VCaP (cell line): Measurements from ENCODE around the gene STK17B.
"Not testable (repeated sequence)": the region's sequence is repeated elsewhere in the genome, so short reads cannot be mapped to it uniquely, and the experiment has no call there.

Source experiments
- H3K27ac ChIP-seq: fragments of 450-650 bp; 2 replicates; pipeline ENCODE4 v1.5.1; 2017
- TF ChIP-seq, protein P1 (sequence below): fragments of 450-650 bp; conservative IDR thresholded peaks from 2 replicates; pipeline ENCODE4 v1.5.1; 2017; ENCODE audit warnings: mild to moderate bottlenecking, moderate library complexity

The STK17B gene

DNA sequence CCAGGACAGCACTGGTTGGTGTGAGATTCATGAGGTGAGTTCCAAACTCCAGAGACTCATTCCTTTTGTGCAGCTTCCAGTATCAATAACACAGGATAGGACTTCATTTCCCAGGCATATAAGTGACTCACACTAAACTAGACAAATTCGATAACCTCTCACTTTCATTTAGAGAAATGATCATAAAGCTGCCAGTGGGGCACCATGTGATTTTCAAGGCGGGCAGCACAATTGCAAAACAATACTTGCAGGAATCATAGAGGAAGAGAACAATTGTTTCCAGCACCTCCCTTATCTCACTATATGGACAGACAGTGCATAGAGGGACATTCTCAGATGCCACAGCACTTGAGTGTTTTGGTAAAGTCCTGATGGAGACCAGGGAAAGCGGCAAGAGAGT is 71.5 kb downstream of the STK17B start:
- TF ChIP-seq, protein P1, sequence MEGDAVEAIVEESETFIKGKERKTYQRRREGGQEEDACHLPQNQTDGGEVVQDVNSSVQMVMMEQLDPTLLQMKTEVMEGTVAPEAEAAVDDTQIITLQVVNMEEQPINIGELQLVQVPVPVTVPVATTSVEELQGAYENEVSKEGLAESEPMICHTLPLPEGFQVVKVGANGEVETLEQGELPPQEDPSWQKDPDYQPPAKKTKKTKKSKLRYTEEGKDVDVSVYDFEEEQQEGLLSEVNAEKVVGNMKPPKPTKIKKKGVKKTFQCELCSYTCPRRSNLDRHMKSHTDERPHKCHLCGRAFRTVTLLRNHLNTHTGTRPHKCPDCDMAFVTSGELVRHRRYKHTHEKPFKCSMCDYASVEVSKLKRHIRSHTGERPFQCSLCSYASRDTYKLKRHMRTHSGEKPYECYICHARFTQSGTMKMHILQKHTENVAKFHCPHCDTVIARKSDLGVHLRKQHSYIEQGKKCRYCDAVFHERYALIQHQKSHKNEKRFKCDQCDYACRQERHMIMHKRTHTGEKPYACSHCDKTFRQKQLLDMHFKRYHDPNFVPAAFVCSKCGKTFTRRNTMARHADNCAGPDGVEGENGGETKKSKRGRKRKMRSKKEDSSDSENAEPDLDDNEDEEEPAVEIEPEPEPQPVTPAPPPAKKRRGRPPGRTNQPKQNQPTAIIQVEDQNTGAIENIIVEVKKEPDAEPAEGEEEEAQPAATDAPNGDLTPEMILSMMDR, result no peak

DNA sequence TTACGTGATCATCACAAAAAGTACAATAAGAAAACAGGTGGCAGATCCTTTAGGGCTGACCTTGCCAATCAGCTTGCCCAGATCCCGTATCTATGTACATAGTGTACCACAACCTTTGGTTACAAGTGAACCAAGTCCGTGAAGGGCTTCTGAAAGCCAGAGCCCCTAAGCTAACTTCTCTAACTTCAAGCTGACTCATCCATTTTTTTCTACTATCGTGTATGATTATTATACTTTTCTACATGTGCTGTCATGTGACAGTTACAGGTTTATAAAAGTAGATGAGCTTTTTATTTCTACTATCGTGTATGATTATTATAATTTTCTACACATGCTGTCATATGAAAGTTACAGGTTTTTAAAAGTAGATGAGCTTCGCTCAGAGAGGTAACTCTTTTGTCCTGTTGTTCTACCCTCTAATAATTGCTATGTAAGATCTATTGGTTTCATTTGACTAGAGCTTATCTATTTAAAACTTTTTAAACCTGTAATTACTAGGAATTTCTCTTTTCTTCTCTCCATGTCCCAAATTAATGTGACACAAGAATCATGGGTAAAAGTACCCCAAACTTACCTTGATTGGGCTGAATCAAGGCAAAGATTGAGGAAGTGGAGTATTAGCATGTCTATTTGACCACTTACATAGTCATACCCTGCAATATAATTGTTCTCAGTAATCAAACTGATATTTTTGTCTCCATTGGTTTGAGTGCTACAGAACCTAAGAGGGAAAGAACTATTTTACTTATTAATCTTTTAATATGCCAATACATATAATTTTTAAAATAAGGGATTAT is 73.3 kb downstream of the STK17B start:
- TF ChIP-seq, protein P1, result no peak
- no peak overlapping the region for H3K27ac ChIP-seq

More for the DNA sequence above, 71.5 kb downstream of the STK17B start:
- no peak overlapping the region for H3K27ac ChIP-seq

DNA sequence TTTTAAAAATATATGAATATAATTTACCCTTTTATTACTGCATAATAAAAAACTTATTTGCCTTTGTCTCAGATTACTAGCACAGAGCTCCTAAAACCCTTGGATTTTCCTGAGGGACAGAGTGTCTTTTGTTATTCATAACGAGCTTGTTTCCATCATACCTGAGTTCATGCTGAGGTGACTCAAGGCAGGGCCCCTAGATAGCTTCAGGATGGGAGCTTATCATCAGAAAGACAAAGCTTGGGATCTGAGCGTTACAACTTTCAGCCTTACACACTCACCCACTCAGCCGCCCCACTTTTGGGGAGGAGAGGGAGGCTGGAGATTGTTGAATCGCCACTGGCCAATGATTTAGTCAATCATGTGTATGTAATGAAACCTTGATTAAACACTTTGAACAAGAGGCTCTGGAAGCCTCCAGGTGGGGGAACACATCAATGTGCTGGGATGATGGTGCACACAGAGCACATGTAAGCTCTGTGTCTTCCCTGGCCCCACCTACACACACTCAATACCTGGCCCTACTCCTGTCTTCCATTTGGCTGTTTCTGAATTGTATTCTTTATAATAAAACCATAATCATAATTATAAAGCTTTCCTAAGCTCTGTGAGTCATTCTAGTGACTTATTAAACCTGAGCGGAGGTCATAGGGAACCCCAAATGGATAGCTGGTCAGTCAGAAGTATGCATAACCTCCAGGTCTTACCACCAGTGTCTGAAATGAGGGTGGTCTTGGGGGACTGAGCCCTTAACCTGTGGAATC is 74.2 kb downstream of the STK17B start:
- TF ChIP-seq, protein P1, result no peak
- H3K27ac ChIP-seq, result no peak overlapping the region

DNA sequence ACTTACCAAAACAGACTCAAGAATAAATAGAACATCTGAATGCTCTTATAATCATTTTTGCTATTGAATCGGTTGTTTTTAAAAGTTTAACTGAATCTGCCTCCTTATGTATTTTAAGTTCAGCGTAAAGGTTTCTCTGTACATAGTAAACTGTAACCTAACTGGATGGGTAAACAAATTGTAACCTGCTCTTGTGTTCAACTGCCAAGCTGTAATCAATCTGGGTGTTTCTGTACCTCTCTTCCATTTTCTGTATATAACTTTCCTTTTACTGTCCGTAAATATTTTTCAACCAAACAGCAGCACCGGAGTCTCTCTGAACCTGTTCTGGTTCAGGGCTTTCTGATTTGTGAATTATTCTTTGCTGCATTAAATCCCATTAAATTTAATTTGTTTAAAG is 75.1 kb downstream of the STK17B start:
- TF ChIP-seq, protein P1, result no peak
- H3K27ac ChIP-seq, result no peak overlapping the region

- H3K27ac ChIP-seq, result not testable (repeated sequence)
These were observed 81.9 kb downstream of the STK17B start for GRCh38 chr2:196089448-196089847.

DNA sequence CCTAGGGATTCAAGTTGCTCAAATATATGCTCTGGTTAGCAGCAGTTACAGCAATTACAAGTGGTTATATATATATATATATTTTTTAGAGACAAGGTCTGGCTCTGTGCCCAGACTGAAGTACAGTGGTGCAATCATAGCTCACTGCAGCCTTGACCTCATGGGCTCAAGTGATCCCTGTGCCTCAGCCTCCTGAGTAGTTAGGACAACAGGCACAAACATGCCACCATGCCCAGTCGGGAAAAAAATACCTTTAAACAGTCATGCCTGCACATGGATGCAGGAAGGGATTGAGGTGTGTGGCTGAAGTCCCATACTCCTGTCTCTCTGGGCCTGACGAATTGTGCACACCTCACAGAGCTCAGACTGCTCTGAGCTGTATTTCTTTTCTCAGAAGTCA is 83.2 kb downstream of the STK17B start:
- H3K27ac ChIP-seq, result no peak overlapping the region
- TF ChIP-seq, protein P1, result no peak

DNA sequence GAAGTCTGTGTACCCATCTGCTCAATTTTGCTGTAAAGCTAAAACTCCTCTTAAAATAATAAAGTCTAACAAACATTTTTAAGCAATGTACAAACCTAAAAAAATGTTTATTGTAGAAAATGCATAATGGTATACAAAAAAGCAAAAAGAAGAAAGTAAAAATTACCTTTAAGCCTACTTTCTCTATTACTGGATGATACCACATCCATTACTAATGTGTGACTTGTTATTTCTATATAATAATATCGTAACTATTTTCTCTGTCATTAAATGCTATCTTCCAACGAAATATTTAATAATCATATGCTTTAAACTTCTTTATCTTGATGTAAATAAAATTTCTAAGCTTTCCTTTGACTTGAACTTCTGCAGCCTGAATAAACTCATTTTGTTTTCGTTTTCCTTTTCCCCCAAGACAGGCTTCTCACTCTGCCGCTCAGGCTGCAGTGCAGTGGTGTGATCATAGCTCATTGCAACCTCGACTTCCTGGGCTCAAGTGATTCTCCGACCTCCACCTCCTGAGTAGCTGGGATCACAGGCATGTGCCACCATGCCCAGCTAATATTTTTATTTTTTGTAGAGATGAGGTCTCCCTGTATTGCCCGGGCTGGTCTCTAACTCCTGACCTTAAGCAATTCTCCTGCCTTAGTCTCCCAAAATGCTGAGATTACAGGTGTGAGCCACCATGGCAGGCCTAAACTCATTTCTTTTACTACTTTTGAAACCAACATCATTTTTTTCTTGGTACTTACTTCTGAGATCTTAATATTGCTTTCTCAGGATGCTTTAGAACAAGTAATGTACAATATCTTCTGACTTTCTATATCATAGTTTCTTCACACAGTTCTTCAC is 84.6 kb downstream of the STK17B start:
- TF ChIP-seq, protein P1, result no peak
- H3K27ac ChIP-seq, result no peak overlapping the region
